ENCODE data around the gene SAMD4B.
"Not testable (repeated sequence)": the region's sequence is repeated elsewhere in the genome, so short reads cannot be mapped to it uniquely, and the experiment has no call there.

The SAMD4B gene

DNA sequence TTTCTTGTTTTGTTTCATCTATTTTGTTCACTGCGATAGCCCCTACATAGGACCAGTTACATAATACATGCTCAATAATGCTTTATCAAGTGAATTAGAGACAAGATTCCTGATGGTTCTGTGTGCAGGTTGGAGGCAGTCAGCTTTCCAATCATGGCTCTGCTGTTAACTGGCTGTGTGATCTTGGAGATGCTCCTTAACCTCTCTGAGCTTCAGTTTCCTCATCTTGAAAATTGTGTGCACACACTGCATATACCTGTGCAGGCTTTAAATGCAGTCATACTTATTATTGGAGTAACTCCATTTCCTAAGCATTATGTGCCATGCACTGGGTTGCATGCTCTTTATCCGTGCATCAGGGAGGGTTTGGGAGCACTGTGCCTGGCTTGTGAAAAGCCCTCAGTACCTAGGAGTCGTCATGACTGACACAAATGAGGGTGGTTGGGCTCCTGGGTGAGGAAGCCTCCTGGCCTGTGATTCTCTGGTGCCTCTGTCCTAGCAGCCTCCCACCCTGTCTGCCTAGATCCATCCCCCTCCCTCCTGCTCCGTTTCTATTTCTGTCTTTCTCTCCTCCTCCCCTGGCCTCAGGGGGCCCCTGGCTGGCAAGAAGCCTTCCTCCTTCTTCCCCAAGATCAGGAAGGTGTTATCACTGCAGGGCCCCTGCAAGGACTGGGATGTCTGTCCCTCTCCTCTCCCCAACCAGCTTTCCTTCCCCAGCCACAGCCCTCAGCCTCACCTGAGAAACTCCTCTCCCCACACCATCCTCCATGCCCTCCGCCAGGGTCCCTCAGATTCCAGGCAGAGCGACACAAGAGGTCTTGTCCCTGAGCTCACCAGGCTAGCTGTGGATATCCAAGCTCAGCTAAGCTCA lies 37.3 kb upstream of the SAMD4B start:
- no peak overlapping the region for H3K4me3 ChIP-seq (ENCODE audit: control insufficient read depth, low read depth, low read length)
- no peak for DNase-seq (ENCODE audit: low read depth)
- TF ChIP-seq, protein P1, sequence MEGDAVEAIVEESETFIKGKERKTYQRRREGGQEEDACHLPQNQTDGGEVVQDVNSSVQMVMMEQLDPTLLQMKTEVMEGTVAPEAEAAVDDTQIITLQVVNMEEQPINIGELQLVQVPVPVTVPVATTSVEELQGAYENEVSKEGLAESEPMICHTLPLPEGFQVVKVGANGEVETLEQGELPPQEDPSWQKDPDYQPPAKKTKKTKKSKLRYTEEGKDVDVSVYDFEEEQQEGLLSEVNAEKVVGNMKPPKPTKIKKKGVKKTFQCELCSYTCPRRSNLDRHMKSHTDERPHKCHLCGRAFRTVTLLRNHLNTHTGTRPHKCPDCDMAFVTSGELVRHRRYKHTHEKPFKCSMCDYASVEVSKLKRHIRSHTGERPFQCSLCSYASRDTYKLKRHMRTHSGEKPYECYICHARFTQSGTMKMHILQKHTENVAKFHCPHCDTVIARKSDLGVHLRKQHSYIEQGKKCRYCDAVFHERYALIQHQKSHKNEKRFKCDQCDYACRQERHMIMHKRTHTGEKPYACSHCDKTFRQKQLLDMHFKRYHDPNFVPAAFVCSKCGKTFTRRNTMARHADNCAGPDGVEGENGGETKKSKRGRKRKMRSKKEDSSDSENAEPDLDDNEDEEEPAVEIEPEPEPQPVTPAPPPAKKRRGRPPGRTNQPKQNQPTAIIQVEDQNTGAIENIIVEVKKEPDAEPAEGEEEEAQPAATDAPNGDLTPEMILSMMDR (conservative IDR thresholded peaks at IDR 0.05; ENCODE audit: control insufficient read depth, insufficient read depth, low read depth, low read length), result no peak

DNA sequence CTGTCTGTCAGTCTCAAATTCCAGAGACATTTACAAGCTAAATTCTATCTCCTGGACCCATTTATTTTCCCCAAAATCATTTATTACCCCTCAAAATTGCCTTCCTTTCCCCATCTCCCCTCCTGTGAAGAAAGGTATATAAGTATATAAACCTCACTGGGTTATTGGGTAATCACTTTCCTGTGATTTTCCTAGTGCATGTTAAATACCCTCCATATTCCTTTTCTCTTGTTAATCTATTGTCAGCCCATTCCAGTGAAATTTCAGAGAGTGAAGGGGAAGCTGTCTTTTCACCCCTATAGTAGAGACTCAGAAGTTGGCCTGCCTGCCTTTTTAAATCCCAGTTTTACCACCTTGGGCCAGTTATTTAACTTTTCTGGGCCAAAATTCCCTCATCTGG lies 36.1 kb upstream of the SAMD4B start:
- TF ChIP-seq, protein P1 (conservative IDR thresholded peaks at IDR 0.05; ENCODE audit: control insufficient read depth, insufficient read depth, low read depth, low read length), result no peak
- DNase-seq (ENCODE audit: low read depth), result no peak
- no peak overlapping the region for H3K4me3 ChIP-seq (ENCODE audit: control insufficient read depth, low read depth, low read length)

DNA sequence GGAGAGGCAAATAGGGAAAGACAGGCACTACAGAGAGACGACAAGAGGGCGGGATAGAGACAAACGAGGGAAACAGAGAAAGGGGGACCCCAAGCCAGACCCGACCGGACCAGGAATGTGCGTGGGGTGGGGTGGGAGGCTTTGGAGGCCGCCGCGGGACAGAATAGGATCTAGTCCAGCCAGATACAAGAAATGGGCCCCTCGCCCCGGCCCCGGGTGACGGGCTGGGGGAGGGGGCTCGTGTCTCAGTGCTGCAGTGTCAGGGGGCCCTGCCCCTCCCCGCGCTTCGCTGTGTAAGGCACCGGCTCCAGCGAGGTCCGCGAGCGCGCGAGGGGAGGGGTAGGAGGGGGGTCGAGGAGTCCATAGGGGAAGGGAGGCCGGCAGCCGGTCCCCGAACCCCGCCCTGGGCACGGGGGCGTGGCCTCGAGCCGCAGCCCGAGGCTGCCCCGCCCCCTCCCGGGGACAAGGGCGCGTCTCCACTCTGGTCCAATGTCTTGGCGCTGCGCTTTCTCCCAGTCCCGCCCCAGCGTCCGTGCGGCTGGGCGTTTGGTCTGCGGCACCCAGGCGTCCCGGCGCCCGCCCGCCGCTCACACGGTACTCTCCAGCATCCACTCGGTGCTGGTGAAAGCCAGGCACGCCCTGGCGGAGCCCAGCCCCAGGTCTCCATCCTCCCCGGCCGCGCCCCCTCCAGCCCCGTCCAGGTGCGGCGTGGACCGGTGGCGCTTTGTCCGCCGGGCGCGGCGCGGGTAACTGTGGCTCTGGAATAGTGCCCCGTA lies 35.0 kb upstream of the SAMD4B start:
- DNase-seq (ENCODE audit: low read depth), result no peak
- no peak overlapping the region for H3K4me3 ChIP-seq (ENCODE audit: control insufficient read depth, low read depth, low read length)
- TF ChIP-seq, protein P1 (conservative IDR thresholded peaks at IDR 0.05; ENCODE audit: control insufficient read depth, insufficient read depth, low read depth, low read length), result no peak

DNA sequence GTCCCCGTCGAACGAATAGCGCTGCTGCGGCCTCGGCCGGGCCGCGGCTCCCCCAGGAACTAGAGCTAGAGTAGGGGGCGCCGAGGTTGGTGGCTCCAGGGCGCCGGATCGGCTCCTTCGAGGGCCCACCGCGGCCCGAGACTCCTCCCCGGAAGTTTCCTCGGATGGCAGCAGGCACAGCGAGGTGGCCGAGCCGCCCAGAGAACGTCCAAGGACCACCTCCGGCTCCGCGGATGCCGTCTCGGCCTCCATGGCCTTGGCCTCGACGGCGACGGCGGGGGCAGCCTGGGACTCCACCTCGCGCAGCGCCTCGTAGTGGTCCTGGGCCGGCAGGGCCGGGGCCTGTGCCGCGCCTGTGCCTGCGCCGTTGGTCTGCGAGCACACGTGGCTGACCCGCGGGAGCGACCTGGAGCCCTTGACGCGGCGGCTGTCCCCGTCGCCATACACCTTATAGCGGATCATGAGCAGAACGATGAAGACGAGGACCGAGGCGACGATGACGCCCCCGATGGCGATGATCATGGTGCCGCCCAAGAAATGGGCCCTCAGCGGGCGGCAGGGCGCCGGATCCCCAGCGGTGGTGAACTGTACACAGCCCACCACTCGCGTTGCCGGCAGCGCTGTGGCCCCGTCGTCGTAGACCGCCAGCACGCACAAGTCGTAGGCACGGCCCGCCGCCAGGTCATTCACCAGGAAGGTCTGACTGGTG lies 34.2 kb upstream of the SAMD4B start:
- H3K4me3 ChIP-seq (ENCODE audit: control insufficient read depth, low read depth, low read length), result no peak overlapping the region
- no peak for DNase-seq (ENCODE audit: low read depth)
- TF ChIP-seq, protein P1 (conservative IDR thresholded peaks at IDR 0.05; ENCODE audit: control insufficient read depth, insufficient read depth, low read depth, low read length), result no peak

DNA sequence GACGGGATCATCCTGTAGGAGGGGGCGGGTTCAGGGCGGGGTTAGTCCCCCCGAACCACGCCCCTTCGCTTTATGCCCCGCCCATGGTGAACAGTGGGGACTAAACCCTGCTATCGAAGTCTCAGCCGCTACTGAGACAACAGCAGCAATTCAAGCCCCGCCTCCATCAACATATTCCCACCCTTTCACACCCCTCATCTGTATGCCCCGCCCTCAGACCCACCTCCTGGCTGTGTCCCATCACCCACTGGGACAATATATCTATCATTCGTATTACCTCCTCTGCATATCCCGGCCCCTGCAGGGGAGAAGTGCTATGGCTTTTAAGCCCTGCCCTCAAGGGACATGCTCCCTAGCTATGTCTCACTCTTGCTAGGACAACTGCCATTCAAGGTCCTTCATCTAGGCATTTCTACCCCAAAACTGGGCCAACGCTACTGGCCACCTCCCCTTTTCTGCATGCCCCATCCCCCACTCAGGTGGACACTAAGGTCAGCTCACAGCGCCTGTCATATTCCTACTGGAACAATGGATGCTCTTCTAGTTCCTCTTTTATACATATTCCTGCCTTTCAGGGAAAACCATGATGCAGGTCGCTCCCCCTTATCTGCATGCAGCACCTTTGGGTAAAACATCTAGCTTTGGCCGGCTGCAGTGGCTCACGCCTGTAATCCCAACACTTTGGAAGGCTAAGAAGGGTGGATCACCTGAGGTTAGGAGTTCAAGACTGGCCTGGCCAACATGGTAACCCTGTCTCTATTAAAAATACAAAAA lies 33.5 kb upstream of the SAMD4B start:
- TF ChIP-seq, protein P1 (conservative IDR thresholded peaks at IDR 0.05; ENCODE audit: control insufficient read depth, insufficient read depth, low read depth, low read length), result no peak
- DNase-seq (ENCODE audit: low read depth), result no peak
- no peak overlapping the region for H3K4me3 ChIP-seq (ENCODE audit: control insufficient read depth, low read depth, low read length)

DNA sequence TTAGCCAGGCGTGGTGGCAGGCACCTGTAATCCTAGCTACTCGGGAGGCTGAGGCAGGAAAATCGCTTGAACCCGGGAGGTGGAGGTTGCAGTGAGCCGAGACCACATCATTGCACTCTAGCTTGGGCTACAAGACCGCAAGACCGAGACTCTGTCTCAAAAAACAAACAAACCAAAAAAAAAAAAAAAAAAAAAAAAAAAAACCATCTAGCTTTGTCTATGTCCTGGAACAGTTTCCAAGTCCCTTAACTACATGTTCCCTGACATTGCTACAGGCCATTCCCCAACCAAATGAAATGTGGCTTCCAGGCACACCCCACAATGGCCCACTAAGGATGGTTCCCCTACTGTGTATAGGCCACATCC lies 32.9 kb upstream of the SAMD4B start:
- DNase-seq (ENCODE audit: low read depth), result not testable (repeated sequence)

More for the DNA sequence above, 32.9 kb upstream of the SAMD4B start:
- H3K4me3 ChIP-seq (ENCODE audit: control insufficient read depth, low read depth, low read length), result not testable (repeated sequence)
